ENCODE measurements around the gene TH.
"Not testable (repeated sequence)": the region's sequence is repeated elsewhere in the genome, so short reads cannot be mapped to it uniquely, and the experiment has no call there.

TH gene

DNA sequence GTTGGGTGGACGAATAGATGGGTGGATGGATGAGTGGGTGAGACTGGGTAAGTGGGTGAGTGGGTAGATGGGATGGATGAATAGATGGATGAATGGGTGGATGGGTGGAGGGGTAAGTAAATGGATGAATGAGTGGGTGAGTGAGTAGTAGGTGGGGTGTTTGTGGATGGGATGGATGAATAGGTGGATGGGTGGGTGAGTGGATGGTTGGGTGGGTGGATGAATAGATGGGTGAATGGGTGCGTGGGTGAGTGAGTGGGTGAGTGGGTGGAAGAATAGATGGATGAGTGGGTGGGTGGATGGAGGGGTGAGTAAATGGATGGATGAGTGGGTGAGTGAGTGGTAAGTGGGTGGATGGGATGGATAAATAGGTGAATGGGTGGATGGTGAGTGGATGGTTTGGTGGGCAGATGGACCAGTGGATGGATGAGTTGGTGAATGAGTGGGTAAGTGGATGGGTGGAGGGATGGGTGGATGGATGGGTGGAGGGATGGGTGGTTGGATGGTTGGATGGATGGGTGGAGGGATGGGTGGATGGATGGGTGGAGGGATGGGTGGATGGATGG lies 45.0 kb downstream of the TH start:
- no CpG with 5 or more reads among the region's 2 CpGs for WGBS (ENCODE audit: extremely low coverage, insufficient coverage, low lambda C conversion rate)
- Histone ChIP-seq H3K56ac (ENCODE audit: low read length) (no peak overlapping the region), H3K4me2 (ENCODE audit: low read length) (no peak overlapping the region)

DNA sequence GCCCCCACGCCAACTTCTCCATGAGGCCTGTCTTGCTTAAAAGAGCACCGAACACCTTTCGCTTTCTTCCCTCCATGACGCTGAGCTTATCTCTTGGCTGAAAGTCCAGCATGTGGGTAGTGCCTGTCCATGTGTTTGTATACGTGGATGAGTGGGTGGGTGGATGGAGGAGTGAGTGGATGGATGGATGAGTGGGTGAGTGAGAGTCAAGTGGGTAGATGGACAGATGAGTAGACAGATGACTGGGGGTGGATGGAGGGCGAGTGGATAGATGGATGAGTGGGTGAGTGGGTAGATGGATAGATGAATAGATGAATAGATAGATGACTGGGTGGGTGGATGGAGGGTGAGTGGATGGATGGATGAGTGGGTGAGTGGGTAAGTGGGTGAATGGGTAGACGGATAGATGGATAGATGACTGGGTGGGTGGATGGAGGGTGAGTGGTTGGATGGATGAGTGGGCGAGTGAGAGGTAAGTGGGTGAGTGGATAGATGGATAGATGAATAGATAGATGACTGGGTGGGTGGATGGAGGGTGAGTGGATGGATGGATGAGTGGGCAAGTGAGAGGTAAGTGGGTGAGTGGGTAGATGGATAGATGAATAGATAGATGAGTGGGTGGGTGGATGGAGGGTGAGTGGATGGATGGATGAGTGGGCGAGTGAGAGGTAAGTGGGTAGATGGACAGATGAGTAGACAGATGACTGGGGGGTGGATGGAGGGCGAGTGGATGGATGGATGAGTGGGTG lies 46.7 kb downstream of the TH start:
- not testable (repeated sequence) for DNase-seq

More for the DNA sequence above, 45.0 kb downstream of the TH start:
- DNase-seq: no peak
- Histone ChIP-seq H3K9ac (ENCODE audit: low read length) (no peak overlapping the region), H3K79me2 (ENCODE audit: control insufficient read depth, insufficient read depth, low read length) (no peaks in the 10 kb centered on the region), H3K79me1 (ENCODE audit: low read length) (no peaks in the 10 kb centered on the region), H3K4me1 (ENCODE audit: control insufficient read depth, low read depth, low read length) (no peaks in the 10 kb centered on the region), H4K8ac (ENCODE audit: low read depth, low read length) (no peak overlapping the region), H3K18ac (ENCODE audit: low read length) (no peak overlapping the region), H3K27ac (ENCODE audit: low read depth, low read length) (no peak overlapping the region), H2BK120ac (ENCODE audit: low read depth, low read length) (no peak overlapping the region), H3K36me3 (ENCODE audit: control insufficient read depth, insufficient read depth, low read length) (no peaks in the 10 kb centered on the region), H2AK5ac (ENCODE audit: low read length) (no peak overlapping the region), H3K4ac (ENCODE audit: low read depth, low read length) (no peak overlapping the region), H3K27me3 (ENCODE audit: insufficient read depth, low read length, poor library complexity) (no peaks in the 10 kb centered on the region), H3K23ac (ENCODE audit: low read length) (no peak overlapping the region), H3K4me3 (ENCODE audit: low read length) (no peak overlapping the region), H4K5ac (ENCODE audit: low read length) (no peak overlapping the region), H2BK5ac (ENCODE audit: low read length) (no peak overlapping the region), H2BK15ac (replicated peaks; ENCODE audit: low read depth) (no peak overlapping the region)

DNA sequence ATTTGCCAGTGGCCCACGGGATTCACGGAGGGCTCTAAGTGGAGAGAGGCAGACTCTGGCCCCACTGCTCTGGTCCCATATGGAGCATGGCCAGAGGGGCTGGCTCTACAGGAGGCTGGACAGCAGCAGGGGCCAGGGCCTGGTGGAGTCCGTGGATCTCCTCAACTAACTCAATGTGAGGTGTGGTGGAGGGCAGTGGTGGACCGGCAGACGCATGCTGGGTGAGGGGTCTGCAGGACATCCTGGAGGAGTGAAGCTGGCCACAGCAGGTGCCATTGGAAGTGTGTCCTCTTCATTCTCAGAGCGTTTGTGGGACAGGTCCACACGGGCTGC lies 48.0 kb downstream of the TH start:
- H3K27ac ChIP-seq (ENCODE audit: low read depth, low read length): no peak overlapping the region
- H4K5ac ChIP-seq (ENCODE audit: low read length): no peak overlapping the region
- H3K56ac ChIP-seq (ENCODE audit: low read length): no peak overlapping the region
- H3K9ac ChIP-seq (ENCODE audit: low read length): no peak overlapping the region
- H4K8ac ChIP-seq (ENCODE audit: low read depth, low read length): no peak overlapping the region
- DNase-seq: no peak
- H3K27me3 ChIP-seq (ENCODE audit: insufficient read depth, low read length, poor library complexity): no peaks in the 10 kb centered on the region
- H3K23ac ChIP-seq (ENCODE audit: low read length): no peak overlapping the region
- H3K4me2 ChIP-seq (ENCODE audit: low read length): no peak overlapping the region
- WGBS (ENCODE audit: extremely low coverage, insufficient coverage, low lambda C conversion rate): no CpG with 5 or more reads among the region's 7 CpGs
- no peak overlapping the region for H2AK5ac ChIP-seq (ENCODE audit: low read length)
- no peak overlapping the region for H3K18ac ChIP-seq (ENCODE audit: low read length)
- no peaks in the 10 kb centered on the region for H3K79me2 ChIP-seq (ENCODE audit: control insufficient read depth, insufficient read depth, low read length)
- no peak overlapping the region for H3K4me3 ChIP-seq (ENCODE audit: low read length)
- H2BK5ac ChIP-seq (ENCODE audit: low read length): no peak overlapping the region
- H3K36me3 ChIP-seq (ENCODE audit: control insufficient read depth, insufficient read depth, low read length): no peaks in the 10 kb centered on the region
- H2BK15ac ChIP-seq (replicated peaks; ENCODE audit: low read depth): no peak overlapping the region
- no peak overlapping the region for H3K4ac ChIP-seq (ENCODE audit: low read depth, low read length)
- H3K79me1 ChIP-seq (ENCODE audit: low read length): no peaks in the 10 kb centered on the region
- H2BK120ac ChIP-seq (ENCODE audit: low read depth, low read length): no peak overlapping the region
- no peaks in the 10 kb centered on the region for H3K4me1 ChIP-seq (ENCODE audit: control insufficient read depth, low read depth, low read length)

More for the DNA sequence above, 46.7 kb downstream of the TH start:
- H3K56ac ChIP-seq (ENCODE audit: low read length); H3K79me2 ChIP-seq (ENCODE audit: control insufficient read depth, insufficient read depth, low read length); H4K8ac ChIP-seq (ENCODE audit: low read depth, low read length); H3K27ac ChIP-seq (ENCODE audit: low read depth, low read length); H2BK5ac ChIP-seq (ENCODE audit: low read length); H3K36me3 ChIP-seq (ENCODE audit: control insufficient read depth, insufficient read depth, low read length); H3K79me1 ChIP-seq (ENCODE audit: low read length); H3K4me3 ChIP-seq (ENCODE audit: low read length); H3K4me2 ChIP-seq (ENCODE audit: low read length); H2BK120ac ChIP-seq (ENCODE audit: low read depth, low read length); H3K4me1 ChIP-seq (ENCODE audit: control insufficient read depth, low read depth, low read length); H3K4ac ChIP-seq (ENCODE audit: low read depth, low read length); H3K23ac ChIP-seq (ENCODE audit: low read length); H3K9ac ChIP-seq (ENCODE audit: low read length); H2BK15ac ChIP-seq (replicated peaks; ENCODE audit: low read depth); H2AK5ac ChIP-seq (ENCODE audit: low read length); H3K18ac ChIP-seq (ENCODE audit: low read length); H3K27me3 ChIP-seq (ENCODE audit: insufficient read depth, low read length, poor library complexity); H4K5ac ChIP-seq (ENCODE audit: low read length): not testable (repeated sequence)
- WGBS (ENCODE audit: extremely low coverage, insufficient coverage, low lambda C conversion rate): no CpG with 5 or more reads among the region's 10 CpGs

- H3K4me3 ChIP-seq (ENCODE audit: low read length): no peak overlapping the region
- H3K27ac ChIP-seq (ENCODE audit: low read depth, low read length): no peak overlapping the region
- no CpG with 5 or more reads among the region's 13 CpGs for WGBS (ENCODE audit: extremely low coverage, insufficient coverage, low lambda C conversion rate)
These were observed 48.5 kb downstream of the TH start for GRCh38 chr11:2122907-2123627.

DNA sequence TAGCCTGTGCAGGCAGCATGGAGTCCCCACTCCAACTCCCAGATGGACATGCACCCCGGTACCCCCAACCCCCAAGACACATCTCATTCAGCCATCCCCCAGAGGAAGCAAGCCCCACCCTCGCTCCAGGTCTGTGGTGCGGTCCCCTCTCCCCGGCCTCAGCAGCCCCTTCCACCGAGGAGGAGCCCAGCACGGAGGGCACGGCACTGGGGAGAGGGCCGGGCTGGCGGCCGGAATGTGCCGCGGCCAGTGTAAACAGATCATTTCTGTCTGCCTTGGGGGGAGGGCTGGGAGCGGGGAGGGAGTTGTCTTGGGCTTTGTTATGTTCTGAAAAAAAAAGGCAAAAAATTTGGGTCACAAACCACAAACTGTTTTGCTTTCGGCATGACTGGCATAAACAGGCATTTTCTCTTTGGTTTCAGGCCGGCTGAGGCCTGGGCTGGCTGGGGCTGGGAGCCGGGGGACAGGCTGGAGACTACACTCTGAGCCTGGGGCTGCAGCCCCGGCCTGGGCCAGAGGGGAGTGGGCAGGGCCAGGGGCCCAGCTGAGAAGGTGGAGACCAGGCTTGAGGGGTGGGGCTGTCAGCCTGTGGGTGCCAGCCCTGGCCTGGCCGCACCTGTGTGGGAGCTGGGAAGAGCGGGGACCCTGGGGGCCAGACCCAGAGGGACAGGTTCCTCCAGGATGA lies 49.3 kb downstream of the TH start:
- Histone ChIP-seq H3K9ac (ENCODE audit: low read length) (no peak overlapping the region), H2BK5ac (ENCODE audit: low read length) (no peak overlapping the region), H3K18ac (ENCODE audit: low read length) (no peak overlapping the region), H3K36me3 (ENCODE audit: control insufficient read depth, insufficient read depth, low read length) (no peaks in the 10 kb centered on the region), H3K4ac (ENCODE audit: low read depth, low read length) (no peak overlapping the region), H2AK5ac (ENCODE audit: low read length) (no peak overlapping the region), H3K23ac (ENCODE audit: low read length) (no peak overlapping the region), H4K5ac (ENCODE audit: low read length) (no peak overlapping the region), H3K79me2 (ENCODE audit: control insufficient read depth, insufficient read depth, low read length) (no peaks in the 10 kb centered on the region), H3K4me2 (ENCODE audit: low read length) (no peak overlapping the region), H3K27ac (ENCODE audit: low read depth, low read length) (no peak overlapping the region), H3K4me1 (ENCODE audit: control insufficient read depth, low read depth, low read length) (no peaks in the 10 kb centered on the region), H2BK120ac (ENCODE audit: low read depth, low read length) (no peak overlapping the region), H3K4me3 (ENCODE audit: low read length) (no peak overlapping the region), H2BK15ac (replicated peaks; ENCODE audit: low read depth) (no peak overlapping the region), H3K27me3 (ENCODE audit: insufficient read depth, low read length, poor library complexity) (no peaks in the 10 kb centered on the region), H3K56ac (ENCODE audit: low read length) (no peak overlapping the region), H4K8ac (ENCODE audit: low read depth, low read length) (no peak overlapping the region), H3K79me1 (ENCODE audit: low read length) (no peaks in the 10 kb centered on the region)
- no CpG with 5 or more reads among the region's 19 CpGs for WGBS (ENCODE audit: extremely low coverage, insufficient coverage, low lambda C conversion rate)
- DNase-seq: no peak

More at GRCh38 chr11:2122907-2123627, 48.5 kb downstream of the TH start:
- no peak overlapping the region for H3K56ac ChIP-seq (ENCODE audit: low read length)
- H2AK5ac ChIP-seq (ENCODE audit: low read length): no peak overlapping the region
- H3K9ac ChIP-seq (ENCODE audit: low read length): no peak overlapping the region
- H3K18ac ChIP-seq (ENCODE audit: low read length): no peak overlapping the region
- no peaks in the 10 kb centered on the region for H3K36me3 ChIP-seq (ENCODE audit: control insufficient read depth, insufficient read depth, low read length)
- no peak overlapping the region for H3K4ac ChIP-seq (ENCODE audit: low read depth, low read length)
- no peaks in the 10 kb centered on the region for H3K27me3 ChIP-seq (ENCODE audit: insufficient read depth, low read length, poor library complexity)
- H3K4me2 ChIP-seq (ENCODE audit: low read length): no peak overlapping the region
- no peak overlapping the region for H2BK15ac ChIP-seq (replicated peaks; ENCODE audit: low read depth)
- no peak overlapping the region for H2BK120ac ChIP-seq (ENCODE audit: low read depth, low read length)
- no peaks in the 10 kb centered on the region for H3K79me2 ChIP-seq (ENCODE audit: control insufficient read depth, insufficient read depth, low read length)
- H4K8ac ChIP-seq (ENCODE audit: low read depth, low read length): no peak overlapping the region
- no peak overlapping the region for H2BK5ac ChIP-seq (ENCODE audit: low read length)
- no peak for DNase-seq
- no peak overlapping the region for H3K23ac ChIP-seq (ENCODE audit: low read length)
- no peaks in the 10 kb centered on the region for H3K79me1 ChIP-seq (ENCODE audit: low read length)
- H4K5ac ChIP-seq (ENCODE audit: low read length): no peak overlapping the region
- H3K4me1 ChIP-seq (ENCODE audit: control insufficient read depth, low read depth, low read length): no peaks in the 10 kb centered on the region
